Left ventricle myocardium inferior (tissue), 1 donor: Measurements from ENCODE around the gene TANC1. TPM values are rescaled to one million over a fixed set of nuclear protein-coding genes. Genes with fewer than 3 reads are reported as not detected.

Experiments
- DNase-seq: peaks from one replicate; pipeline ENCODE4 v3.0.0-alpha.2; 2020
- H3K27ac ChIP-seq: fragments of 200-600 bp; replicated peaks from 2 replicates; pipeline ENCODE4 v1.8.0; 2021
- H3K27me3 ChIP-seq: fragments of 200-600 bp; 2 replicates; pipeline ENCODE4 v1.8.0; 2021; ENCODE audit warnings: low read depth
- H3K36me3 ChIP-seq: fragments of 200-600 bp; 2 replicates; pipeline ENCODE4 v1.8.0; 2021
- H3K4me1 ChIP-seq: fragments of 200-600 bp; 2 replicates; pipeline ENCODE4 v1.8.0; 2021
- H3K4me3 ChIP-seq: fragments of 200-600 bp; 2 replicates; pipeline ENCODE4 v1.8.0; 2021; ENCODE audit warnings: mild to moderate bottlenecking, moderate library complexity
- H3K9me3 ChIP-seq: fragments of 200-600 bp; replicated peaks from 2 replicates; pipeline ENCODE4 v1.8.0; 2021
- CTCF ChIP-seq: fragments of 200-600 bp; IDR thresholded peaks from 2 replicates; pipeline ENCODE4 v1.8.0; 2021; ENCODE audit warnings: antibody characterized with exemption, mild to moderate bottlenecking, borderline replicate concordance
- intact Hi-C: fragments of 100-400 bp; cut with micrococcal nuclease; formaldehyde crosslinking; loops from one replicate; pipeline ENCODE4 v1.11.0; 2022
- total RNA-seq: library from RNA; stranded (reverse); fragmentation: NEBNext Ultra II Directional; extraction: Animal tissue kit (Norgen Biotek cat#: 25700); gene quantifications from one replicate; pipeline ENCODE4 v1.2.1, GENCODE V29; 2021
- donor health status: DM: no; HTN: yes; CAD: no; lungs with severe emphysema.

The TANC1 gene
- total RNA-seq, 1 donor from 2014 or later, result 59.7 TPM

GRCh38 chr2:159130302-159130701, 161.9 kb downstream of the TANC1 start:
- no peaks in the 10 kb centered on the region for H3K9me3 ChIP-seq
- H3K4me3 ChIP-seq, result peak overlapping the region; percentile 3
- H3K27ac ChIP-seq, result peak overlapping the region; percentile 84
- no peak for TF ChIP-seq CTCF
- H3K27me3 ChIP-seq, result no peaks in the 10 kb centered on the region
- no peak for DNase-seq
- peaks cover 94% of the 10 kb centered on the region for H3K4me1 ChIP-seq
- intact Hi-C loops, result no loop called here
- H3K36me3 ChIP-seq, result no peaks in the 10 kb centered on the region

DNA sequence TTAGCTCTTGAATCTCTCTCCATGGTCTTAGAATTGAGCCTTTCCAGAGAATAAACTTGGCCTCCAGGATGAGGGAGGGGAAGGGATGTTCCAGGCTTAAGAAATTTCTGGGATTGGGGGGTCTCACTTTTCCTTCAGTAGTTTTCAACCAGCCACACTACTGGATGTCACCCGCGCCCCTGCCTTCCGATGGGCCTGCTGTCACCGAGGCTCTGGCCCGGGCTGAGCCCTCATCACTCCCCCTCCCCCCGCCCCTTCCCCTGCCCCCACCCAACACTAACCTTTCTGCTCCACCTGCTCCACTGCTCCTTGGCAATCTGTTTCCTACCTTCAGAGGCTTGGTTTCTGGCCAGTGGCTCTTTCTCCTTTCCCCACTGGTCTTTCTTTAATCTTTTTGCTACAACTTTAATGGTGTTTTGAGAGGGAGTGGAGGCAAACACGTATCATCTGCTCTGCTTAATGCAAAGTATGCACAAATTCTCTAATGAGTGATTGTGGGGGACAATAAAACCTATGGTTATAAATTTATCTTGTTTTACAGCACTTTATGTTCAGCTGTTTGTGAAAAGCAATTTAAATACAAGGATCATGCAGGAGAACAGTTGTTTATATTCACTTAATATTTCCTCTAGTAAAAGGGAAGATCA, 162.9 kb downstream of the TANC1 start:
- H3K9me3 ChIP-seq, result no peaks in the 10 kb centered on the region
- intact Hi-C loops, result no loop called here
- no peak overlapping the region for H3K4me3 ChIP-seq
- H3K27ac ChIP-seq, result peak overlapping the region; percentile 84
- TF ChIP-seq CTCF, result no peak
- no peaks in the 10 kb centered on the region for H3K36me3 ChIP-seq
- DNase-seq, result no peak
- peaks cover 91% of the 10 kb centered on the region for H3K4me1 ChIP-seq
- no peaks in the 10 kb centered on the region for H3K27me3 ChIP-seq

GRCh38 chr2:159131914-159132281, 163.5 kb downstream of the TANC1 start:
- intact Hi-C loops, result no loop called here
- Histone ChIP-seq H3K36me3 (no peaks in the 10 kb centered on the region), H3K9me3 (no peaks in the 10 kb centered on the region), H3K27me3 (no peaks in the 10 kb centered on the region), H3K27ac (peak overlapping the region; percentile 84), H3K4me3 (no peak overlapping the region), H3K4me1 (peaks cover 92% of the 10 kb centered on the region)
- TF ChIP-seq CTCF, result no peak
- DNase-seq, result no peak

DNA sequence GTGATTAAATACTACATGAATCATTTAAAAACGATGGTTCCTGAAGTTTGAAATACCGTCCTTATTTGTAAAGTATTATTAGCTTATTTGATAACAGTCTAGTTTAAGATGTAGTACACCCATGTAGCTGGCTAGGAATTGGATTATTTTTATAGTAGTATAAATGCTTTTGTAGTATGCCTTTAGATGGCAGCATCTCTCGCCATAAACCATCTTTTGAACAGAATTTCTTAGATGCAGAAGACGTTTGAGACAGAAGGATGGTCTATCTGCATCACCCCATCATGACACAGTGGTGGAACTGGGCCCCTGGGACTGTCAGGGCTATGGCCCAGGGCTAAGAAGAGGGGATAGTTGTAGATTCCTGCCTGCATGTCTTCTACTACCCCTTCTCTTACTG, 165.4 kb downstream of the TANC1 start:
- TF ChIP-seq CTCF, result peak; percentile 19
- Histone ChIP-seq H3K36me3 (no peaks in the 10 kb centered on the region), H3K4me1 (peaks cover 98% of the 10 kb centered on the region), H3K9me3 (no peaks in the 10 kb centered on the region), H3K4me3 (no peak overlapping the region), H3K27ac (peak overlapping the region; percentile 84), H3K27me3 (no peaks in the 10 kb centered on the region)
- intact Hi-C loops, result no loop called here
- no peak for DNase-seq

DNA sequence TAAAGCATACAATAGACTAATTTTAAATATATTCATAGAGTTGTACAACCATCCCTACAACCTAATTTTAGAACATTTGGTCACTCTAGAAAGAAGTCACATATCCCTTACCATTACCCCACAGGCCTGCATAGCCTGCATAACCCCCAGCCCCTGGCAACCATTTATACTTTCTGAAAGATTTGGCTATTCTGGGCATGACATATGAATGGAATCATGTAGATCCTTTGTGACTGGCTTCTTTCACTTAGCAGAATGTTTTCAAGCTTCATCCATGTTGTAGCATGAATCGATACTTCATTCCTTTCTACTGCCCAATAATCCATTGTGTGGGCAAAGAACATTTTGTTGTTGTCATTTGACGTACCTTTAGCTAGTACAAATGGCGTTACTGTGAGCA, 166.5 kb downstream of the TANC1 start:
- DNase-seq, result no peak
- Histone ChIP-seq H3K27me3 (no peaks in the 10 kb centered on the region), H3K27ac (peak overlapping the region; percentile 84), H3K36me3 (no peaks in the 10 kb centered on the region), H3K4me3 (peak overlapping the region; percentile 26), H3K9me3 (no peaks in the 10 kb centered on the region), H3K4me1 (peaks cover 98% of the 10 kb centered on the region)
- TF ChIP-seq CTCF, result no peak
- intact Hi-C loops, result no loop called here
